Activated naive CD4-positive, alpha-beta T cell treated with anti-CD3 and anti-CD28 coated beads, Interleukin-2, amount 50 U/mL, for 16 hours (primary cell): ENCODE measurements around the gene SMAP1.

Experiments
- DNase-seq: peaks from one replicate; pipeline ENCODE4 v3.0.0-alpha.2; 2020

The SMAP1 gene

GRCh38 chr6:70844301-70844700 lies 176.6 kb downstream of the SMAP1 start:
- DNase-seq: no peak

DNA sequence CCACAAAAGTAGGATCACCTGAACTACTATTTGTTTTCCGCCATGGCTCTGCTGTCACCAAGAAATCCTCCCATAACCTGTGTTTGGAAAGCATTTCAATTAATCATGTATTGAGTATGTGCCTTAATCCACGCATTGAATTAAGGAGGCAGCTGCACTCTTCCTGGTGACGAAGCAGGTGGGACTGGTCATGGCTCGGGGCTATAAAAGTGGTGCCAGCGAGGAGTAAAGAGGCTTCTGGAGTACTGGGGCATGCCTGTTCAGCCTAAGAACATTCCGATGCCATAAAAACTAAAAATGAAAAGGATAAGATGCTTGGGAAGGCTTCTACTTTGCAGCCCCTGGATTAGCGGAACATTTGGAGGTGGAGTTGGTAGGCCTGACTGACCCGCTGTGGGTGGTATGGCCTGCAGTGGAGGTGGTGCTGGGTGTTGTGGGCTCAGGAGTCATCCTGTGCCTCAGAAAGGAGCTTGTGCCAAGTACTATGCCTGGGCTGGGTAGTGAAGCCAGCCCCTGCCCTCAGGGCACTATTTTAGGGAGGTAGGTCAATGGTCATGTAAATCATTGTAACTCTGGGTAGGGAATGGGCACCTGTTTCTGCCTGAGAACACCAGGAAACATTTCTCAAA lies 178.6 kb downstream of the SMAP1 start:
- no peak for DNase-seq

GRCh38 chr6:70847106-70848084 lies 179.7 kb downstream of the SMAP1 start:
- DNase-seq: no peak

GRCh38 chr6:70849348-70850069 lies 181.8 kb downstream of the SMAP1 start:
- no peak for DNase-seq

GRCh38 chr6:70852667-70853246 lies 185.1 kb downstream of the SMAP1 start:
- no peak for DNase-seq

GRCh38 chr6:70857387-70858077 lies 189.8 kb downstream of the SMAP1 start:
- no peak for DNase-seq

DNA sequence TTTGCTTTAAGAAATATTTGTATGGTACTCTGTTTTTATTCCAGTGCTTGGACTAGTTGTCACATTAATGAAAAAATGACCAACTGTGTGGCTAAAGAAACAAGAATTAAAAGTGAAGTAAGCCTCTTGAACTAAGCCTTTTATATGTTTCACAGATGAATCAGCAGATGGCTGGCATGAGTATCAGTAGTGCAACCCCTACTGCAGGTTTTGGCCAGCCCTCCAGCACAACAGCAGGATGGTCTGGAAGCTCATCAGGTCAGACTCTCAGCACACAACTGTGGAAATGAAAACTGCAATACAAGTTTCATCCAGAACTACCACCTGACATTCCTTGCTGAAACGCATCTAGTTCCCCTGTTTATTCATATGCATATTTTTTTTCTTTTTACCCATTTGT lies 192.4 kb downstream of the SMAP1 start:
- DNase-seq: no peak

GRCh38 chr6:70860920-70861319 lies 193.2 kb downstream of the SMAP1 start:
- DNase-seq: no peak

GRCh38 chr6:70863343-70863742 lies 195.7 kb downstream of the SMAP1 start:
- no peak for DNase-seq

DNA sequence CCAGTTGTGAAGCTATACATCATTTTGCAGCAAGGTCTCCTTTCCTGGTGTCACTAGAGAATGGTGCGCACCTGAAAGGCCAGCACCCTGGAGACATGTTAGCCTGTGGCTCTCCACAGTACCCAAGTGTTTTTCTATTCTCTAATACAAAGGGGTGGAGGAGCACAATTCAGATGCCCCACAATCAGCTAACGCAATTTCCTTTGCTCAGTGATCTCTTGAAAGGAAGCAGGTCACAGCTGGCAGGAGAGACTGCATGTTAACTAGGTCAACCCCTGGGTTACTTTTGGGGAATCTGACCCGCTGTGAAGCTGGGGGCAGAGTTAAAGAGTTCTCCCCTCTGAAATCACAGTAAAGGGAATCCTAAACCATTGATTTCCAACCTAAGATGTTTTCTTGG lies 196.7 kb downstream of the SMAP1 start:
- DNase-seq: no peak

- no peak for DNase-seq
These were observed 204.8 kb downstream of the SMAP1 start for GRCh38 chr6:70872469-70872868.

DNA sequence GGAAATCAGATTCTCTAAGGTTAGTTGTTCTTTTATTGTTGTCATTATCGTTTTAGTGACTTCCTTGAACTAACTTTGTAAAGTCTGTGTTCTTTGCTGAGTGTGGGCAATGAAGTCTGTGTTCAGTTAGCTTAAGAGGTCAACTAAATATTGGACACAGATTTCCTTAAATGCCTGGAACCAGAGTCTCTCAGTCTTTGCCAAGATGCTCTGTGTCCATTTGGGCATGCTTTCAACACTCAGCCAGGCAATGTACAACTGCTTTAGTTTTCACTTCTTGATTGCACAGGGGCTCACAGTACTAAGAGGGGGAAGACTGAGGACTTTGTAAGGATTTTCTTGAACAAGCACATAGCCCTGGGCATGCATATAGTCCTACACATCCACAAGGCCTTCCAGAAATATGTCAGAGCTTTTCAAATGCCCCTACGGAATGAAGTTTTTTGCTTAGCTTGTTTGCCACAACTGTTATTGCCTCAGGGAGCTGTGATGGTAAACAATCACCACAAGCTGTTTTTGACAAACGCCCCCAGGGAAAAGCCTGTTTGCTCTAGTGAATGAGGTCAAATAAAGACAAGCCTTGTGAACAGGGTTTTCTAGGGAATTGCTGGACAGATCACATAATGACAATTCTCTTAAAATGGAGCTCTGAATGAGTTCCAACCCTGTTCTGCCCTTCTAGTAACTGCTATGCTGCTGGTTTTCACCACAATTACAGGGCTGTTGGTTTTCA lies 206.7 kb downstream of the SMAP1 start:
- DNase-seq: no peak

DNA sequence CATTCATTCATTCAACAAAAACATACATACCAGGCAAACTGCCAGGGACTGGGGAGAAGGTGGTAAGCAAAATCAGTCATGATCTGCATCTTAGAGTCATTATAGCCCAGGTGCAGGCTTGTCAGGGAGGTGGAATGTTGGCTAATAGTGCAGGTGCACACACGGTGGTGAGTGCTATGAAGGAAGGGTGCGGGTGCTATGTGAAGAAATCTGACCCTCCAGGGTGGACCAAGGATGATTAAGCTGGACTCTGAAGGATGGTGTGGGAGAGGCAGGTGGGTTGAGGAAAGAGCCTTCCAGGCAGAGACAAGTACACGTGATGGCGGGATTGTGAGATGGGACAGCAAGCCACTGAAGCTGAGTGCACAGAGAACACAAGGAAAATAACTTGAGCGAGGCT lies 211.8 kb downstream of the SMAP1 start:
- DNase-seq: no peak

- peak; percentile 48 for DNase-seq
These were observed 216.6 kb downstream of the SMAP1 start for GRCh38 chr6:70884074-70884983.

GRCh38 chr6:70886071-70886470 lies 218.4 kb downstream of the SMAP1 start:
- no peak for DNase-seq

- DNase-seq: no peak
These were observed 219.0 kb downstream of the SMAP1 start for GRCh38 chr6:70886661-70887060.

GRCh38 chr6:70889270-70889669 lies 221.6 kb downstream of the SMAP1 start:
- no peak for DNase-seq

DNA sequence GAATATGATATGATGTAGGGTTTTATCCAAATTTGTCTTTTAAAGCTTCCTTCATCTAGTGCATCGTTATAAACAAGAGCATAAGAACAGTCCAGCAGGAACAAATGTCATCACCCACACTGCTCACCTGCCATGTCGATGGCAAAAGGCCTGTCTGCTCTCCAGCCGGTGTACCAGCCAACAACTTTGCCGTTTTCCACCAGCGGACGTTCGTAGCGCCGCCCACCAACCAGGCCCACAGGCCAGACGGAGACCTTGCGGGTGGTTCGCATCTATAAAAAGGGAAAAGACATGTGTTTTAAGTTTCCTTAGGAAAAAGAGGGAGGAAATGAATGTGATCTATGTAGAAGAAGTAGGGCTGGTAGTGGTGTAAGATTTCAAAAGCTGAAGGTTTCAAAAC lies 226.3 kb downstream of the SMAP1 start:
- no peak for DNase-seq

DNA sequence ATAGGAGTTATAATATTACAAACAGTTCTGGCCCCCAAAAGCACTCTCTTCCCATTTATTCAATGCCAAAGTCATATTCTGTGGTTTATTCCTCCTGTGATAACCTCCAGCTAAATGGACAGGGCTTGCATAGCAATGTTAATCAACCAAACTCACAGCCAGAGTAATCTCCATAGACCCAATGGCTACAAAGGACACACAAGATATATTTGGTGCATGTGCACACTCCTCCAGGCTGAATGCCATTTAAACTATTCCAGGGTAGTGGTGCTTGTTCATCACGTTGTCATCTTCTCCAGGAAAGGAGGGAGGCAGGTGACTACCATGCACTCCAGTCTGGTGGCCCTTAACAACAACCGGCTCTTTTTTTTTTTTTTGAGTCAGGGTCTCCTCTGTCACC lies 232.4 kb downstream of the SMAP1 start:
- no peak for DNase-seq

GRCh38 chr6:70901324-70901723 lies 233.6 kb downstream of the SMAP1 start:
- DNase-seq: no peak
